ENCODE results near the gene TGM5. TPM values are rescaled to one million over a fixed set of nuclear protein-coding genes. Genes with fewer than 3 reads are reported as not detected.

Gene TGM5
- total RNA-seq, 3 donors from 2014 or later: not detected

GRCh38 chr15:43185157-43186002, 81.3 kb downstream of the TGM5 start, which contains the start of gene CCNDBP1:
CCNDBP1 (plus strand) TSS chr15:43185403; CDS start chr15:43185499, 96 bp downstream.
- peak; percentile 98 for ATAC-seq
- TF ChIP-seq CTCF (IDR thresholded peaks at IDR 0.05): no peak
- DNase-seq: peak; percentile 98 to 99 (median 99)
- H3K36me3 ChIP-seq (ENCODE audit: low read depth): no peaks in the 10 kb centered on the region
- peaks cover 13% of the 10 kb centered on the region for H3K4me1 ChIP-seq (ENCODE audit: low read depth)
- intact Hi-C loops (cut with DNase I, micrococcal nuclease): no loop called here
- no peaks in the 10 kb centered on the region for H3K9me3 ChIP-seq
- peak within 1 kb of the TSS; percentile 67 for H3K4me3 ChIP-seq

- intact Hi-C loops (cut with DNase I, micrococcal nuclease): no loop called here
- H3K9me3 ChIP-seq: no peaks in the 10 kb centered on the region
- no peak overlapping the region for H3K4me3 ChIP-seq
- no peak for TF ChIP-seq CTCF (IDR thresholded peaks at IDR 0.05)
- no peak for ATAC-seq
- no peaks in the 10 kb centered on the region for H3K36me3 ChIP-seq (ENCODE audit: low read depth)
- peaks cover 13% of the 10 kb centered on the region for H3K4me1 ChIP-seq (ENCODE audit: low read depth)
- DNase-seq: no peak
Measured at GRCh38 chr15:43184407-43185124, 82.2 kb downstream of the TGM5 start.

- ATAC-seq: no peak
- H3K36me3 ChIP-seq (ENCODE audit: low read depth): no peaks in the 10 kb centered on the region
- intact Hi-C loops (cut with DNase I, micrococcal nuclease): no loop called here
- no peak for TF ChIP-seq CTCF (IDR thresholded peaks at IDR 0.05)
- H3K9me3 ChIP-seq: no peaks in the 10 kb centered on the region
- peaks cover 13% of the 10 kb centered on the region for H3K4me1 ChIP-seq (ENCODE audit: low read depth)
- no peak overlapping the region for H3K4me3 ChIP-seq
- DNase-seq: no peak
Measured at GRCh38 chr15:43183270-43183669, 83.5 kb downstream of the TGM5 start.

Other genes starting within 250 kb of the TGM5 start
- 10 to 100 TPM; 20.3 to 37.0 (median 26.8) TPM for gene UBR1, start 160.9 kb downstream of the TGM5 start, total RNA-seq
- 10 to 100 TPM; 26.8 to 43.7 (median 34.9) TPM for gene TMEM62, start 133.3 kb downstream of the TGM5 start, total RNA-seq
- gene CCNDBP1, start 81.5 kb downstream of the TGM5 start, total RNA-seq: 10 to 100 TPM; 45.5 to 75.2 (median 54.6) TPM
- gene EPB42, start 45.9 kb downstream of the TGM5 start, total RNA-seq: not detected
- not detected for gene TGM7, start 35.3 kb upstream of the TGM5 start, total RNA-seq
- gene LCMT2, start 63.6 kb upstream of the TGM5 start, total RNA-seq: 1 to 10 TPM; 5.0 to 5.4 (median 5.3) TPM
- 10 to 100 TPM; 26.7 to 34.4 (median 29.1) TPM for gene ZSCAN29, start 104.1 kb upstream of the TGM5 start, total RNA-seq
- gene TUBGCP4, start 104.2 kb upstream of the TGM5 start, total RNA-seq: 10 to 100 TPM; 15.9 to 22.7 (median 22.3) TPM
- gene TP53BP1, start 226.2 kb upstream of the TGM5 start, total RNA-seq: 10 to 100 TPM; 31.8 to 46.5 (median 41.6) TPM

Data from mucosa of descending colon (tissue), 3 donors.